Adrenal gland (tissue), 12 donors: Measurements from ENCODE around the gene AHRR. TPM values are rescaled to one million over a fixed set of nuclear protein-coding genes. Genes with fewer than 3 reads are reported as not detected.

ENCODE experiments used
- DNase-seq, 7 donors: peaks; one replicate each; pipeline ENCODE4 v3.0.0-alpha.2; 2019 to 2020
- H3K27ac ChIP-seq, 5 donors: fragments of 200-600 bp; sonication (generic) in 4 of 5; 1 replicate in 3 of 5; 2 replicates in 2 of 5; pipeline versions ENCODE4 v1.5.1 to v1.8.0; 2016 to 2020; ENCODE audit warnings: mild to moderate bottlenecking in 1 of 5
- H3K27me3 ChIP-seq: fragments of 200-600 bp; 2 replicates; pipeline ENCODE4 v1.8.0; 2021
- H3K36me3 ChIP-seq, 2 donors: fragments of 200-600 bp; replicated peaks in 1 of 2; 1 replicate in 1 of 2; 2 replicates in 1 of 2; pipeline versions ENCODE4 v1.5.1 to v1.8.0; 2018 to 2022
- H3K4me1 ChIP-seq, 2 donors: fragments of 200-600 bp; replicated peaks in 1 of 2; 1 replicate in 1 of 2; 2 replicates in 1 of 2; pipeline versions ENCODE4 v1.5.1 to v1.8.0; 2018 to 2021
- H3K4me3 ChIP-seq, 4 donors: fragments of 200-600 bp; sonication (generic) in 3 of 4; one replicate each; pipeline ENCODE4 v1.5.1; 2016 to 2018
- H3K9me3 ChIP-seq, 3 donors: fragments of 200-600 bp; sonication (generic) in 1 of 3; replicated peaks in 1 of 3; 1 replicate in 2 of 3; 2 replicates in 1 of 3; pipeline versions ENCODE4 v1.5.1 to v1.8.0; 2016 to 2021
- CTCF ChIP-seq, 6 experiments: fragments of 450-650 bp in 4 of 6; fragments of 200-600 bp in 2 of 6; sonication (generic) in 1 of 6; IDR thresholded peaks; 1 replicate in 5 of 6; 2 replicates in 1 of 6; pipeline versions ENCODE4 v1.5.1 to v1.8.0; 2016 to 2021; ENCODE audit warnings: antibody characterized with exemption in 6 of 6, mild to moderate bottlenecking in 2 of 6, moderate library complexity in 1 of 6
- POLR2A ChIP-seq, 2 donors: fragments of 450-650 bp; IDR thresholded peaks; one replicate each; pipeline ENCODE4 v1.6.1; 2017; ENCODE audit warnings: antibody characterized with exemption in 2 of 2, mild to moderate bottlenecking in 2 of 2, moderate library complexity in 1 of 2
- WGBS, 4 donors: extraction: QIAGEN DNeasy Blood & Tissue Kit in 2 of 4; methylation state at CpG; one replicate each; pipeline versions ENCODE4 v1.1.5 to v1.1.7; 2013 to 2017; 5-methylcytosine and 5-hydroxymethylcytosine counted together
- intact Hi-C, 2 donors: fragments of 100-400 bp; cut with DNase I; formaldehyde crosslinking; loops; one replicate each; pipeline versions ENCODE4 v1.14.1 to v1.15.0; 2022 to 2023
- polyA plus RNA-seq, 3 donors: library from polyadenylated mRNA; stranded (reverse); fragments of 200-250 nt in 2 of 3; fragments of 350-450 nt in 1 of 3; fragmentation: Illumina TruSeq in 1 of 3; extraction: RNeasy Lipid Tissue Mini Kit (QIAGEN cat#74804) in 1 of 3; gene quantifications; one replicate each; pipeline ENCODE4 v1.2.3, GENCODE V29; 2013 to 2014
- total RNA-seq, 9 donors: library from RNA; depleted of rRNA in 4 of 9; stranded (reverse); fragments of >200 nt in 4 of 9; fragments of 120-200 nt in 1 of 9; fragmentation: NEBNext Ultra II Directional in 1 of 9; extraction: Animal tissue kit (Norgen Biotek cat#: 25700) in 1 of 9; gene quantifications; one replicate each; pipeline versions ENCODE4 v1.1.0 to v1.2.4, GENCODE V29; 2013 to 2023
- donor health status: healthy with polysubstance abuse.
- donor health status: Bipolar disorder and iron deficiency.
- donor health status: DM: yes; HTN: yes; CAD: no.
- donor health status: DM: no; HTN: no; CAD: no.
- donor health status: DM: no; HTN: no; CAD: no.
- donor health status: DM: yes; HTN: yes; CAD: no.

The AHRR gene
- total and polyA plus RNA-seq, 12 donors: 0.17 to 3.6 (median 0.99) TPM

GRCh38 chr5:466661-467310 is 145.3 kb downstream of the AHRR start:
- intact Hi-C loops: no loop called here
- 90 to 94% (median 92%) methylated on average over 17 to 30 of the region's 30 CpGs for WGBS, 4 donors

GRCh38 chr5:468401-468800 is 146.9 kb downstream of the AHRR start:
- Histone ChIP-seq H3K27ac (no peak overlapping the region), H3K36me3 (peaks cover 0 to 37% of the 10 kb centered on the region in 2 donors), H3K4me3 (no peak overlapping the region), H3K4me1 (peaks cover 10 to 23% of the 10 kb centered on the region in 2 donors), H3K9me3 (no peaks in the 10 kb centered on the region), H3K27me3 (no peaks in the 10 kb centered on the region)
- intact Hi-C loops: no loop called here
- WGBS, 4 donors: 75 to 98% (median 95%) methylated on average over 4 to 5 of the region's 6 CpGs
- TF ChIP-seq CTCF (IDR thresholded peaks at IDR 0.05): no peak
- no peak for TF ChIP-seq POLR2A (IDR thresholded peaks at IDR 0.05)
- DNase-seq: peak in 1 of 7 donors; percentile 3

More at GRCh38 chr5:466661-467310, 145.3 kb downstream of the AHRR start:
- DNase-seq: peak in 1 of 7 donors; percentile 6
- no peaks in the 10 kb centered on the region for H3K27me3 ChIP-seq
- no peak overlapping the region for H3K27ac ChIP-seq
- peaks cover 0 to 51% of the 10 kb centered on the region in 2 donors for H3K36me3 ChIP-seq
- no peak overlapping the region for H3K4me3 ChIP-seq
- no peak for TF ChIP-seq POLR2A (IDR thresholded peaks at IDR 0.05)
- TF ChIP-seq CTCF (IDR thresholded peaks at IDR 0.05): no peak
- peaks cover under 1 to 15% of the 10 kb centered on the region in 2 donors for H3K4me1 ChIP-seq
- no peaks in the 10 kb centered on the region for H3K9me3 ChIP-seq

GRCh38 chr5:469752-470483 is 148.4 kb downstream of the AHRR start:
- Histone ChIP-seq H3K4me1 (peaks cover 13 to 26% of the 10 kb centered on the region in 2 donors), H3K4me3 (no peak overlapping the region), H3K9me3 (no peaks in the 10 kb centered on the region), H3K27ac (no peak overlapping the region), H3K27me3 (peaks cover under 1% of the 10 kb centered on the region), H3K36me3 (peaks cover 0 to 22% of the 10 kb centered on the region in 2 donors)
- WGBS, 4 donors: 92 to 97% (median 93%) methylated on average over 12 to 19 of the region's 19 CpGs
- intact Hi-C loops: loop anchor here in 1 of 2 donors (10.0 kb wide), 1 partner anchor 425 kb away; the partner anchor contains the start of genes BRD9 and TRIP13
- DNase-seq: peak in 1 of 7 donors; percentile 3
- TF ChIP-seq CTCF (IDR thresholded peaks at IDR 0.05): no peak
- no peak for TF ChIP-seq POLR2A (IDR thresholded peaks at IDR 0.05)
